Measurements from ENCODE around the gene CADPS2.

The CADPS2 gene

GRCh38 chr7:122429926-122430325, 456.3 kb downstream of the CADPS2 start:
- no peak for DNase-seq

GRCh38 chr7:122425731-122426130, 460.5 kb downstream of the CADPS2 start:
- DNase-seq: no peak

GRCh38 chr7:122423591-122423990, 462.7 kb downstream of the CADPS2 start:
- DNase-seq: no peak

GRCh38 chr7:122416336-122416735, 469.9 kb downstream of the CADPS2 start:
- peak; percentile 9 for DNase-seq

- no peak for DNase-seq
These were observed 470.8 kb downstream of the CADPS2 start for GRCh38 chr7:122415510-122415909.

GRCh38 chr7:122413339-122413738, 472.9 kb downstream of the CADPS2 start:
- DNase-seq: peak; percentile 24

GRCh38 chr7:122412883-122413282, 473.4 kb downstream of the CADPS2 start:
- no peak for DNase-seq

GRCh38 chr7:122412441-122412840, 473.8 kb downstream of the CADPS2 start:
- no peak for DNase-seq

- no peak for DNase-seq
These were observed 479.1 kb downstream of the CADPS2 start for GRCh38 chr7:122407195-122407594.

GRCh38 chr7:122403113-122403512, 483.1 kb downstream of the CADPS2 start:
- DNase-seq: no peak

GRCh38 chr7:122402235-122402634, 484.0 kb downstream of the CADPS2 start:
- DNase-seq: no peak

GRCh38 chr7:122397381-122397780, 488.9 kb downstream of the CADPS2 start:
- no peak for DNase-seq

- no peak for DNase-seq
These were observed 491.7 kb downstream of the CADPS2 start for GRCh38 chr7:122394512-122394911.

- DNase-seq: no peak
These were observed 501.7 kb downstream of the CADPS2 start for GRCh38 chr7:122384528-122384927.

- no peak for DNase-seq
These were observed 502.3 kb downstream of the CADPS2 start for GRCh38 chr7:122383934-122384333.

- no peak for DNase-seq
These were observed 505.3 kb downstream of the CADPS2 start for GRCh38 chr7:122380992-122381391.

- DNase-seq: no peak
These were observed 506.8 kb downstream of the CADPS2 start for GRCh38 chr7:122379491-122379890.

GRCh38 chr7:122369756-122370155, 516.5 kb downstream of the CADPS2 start:
- no peak for DNase-seq

- DNase-seq: no peak
These were observed 521.4 kb downstream of the CADPS2 start for GRCh38 chr7:122364761-122365280.

GRCh38 chr7:122363144-122363543, 523.1 kb downstream of the CADPS2 start:
- DNase-seq: no peak

GRCh38 chr7:122362473-122362872, 523.8 kb downstream of the CADPS2 start:
- DNase-seq: no peak

- DNase-seq: no peak
These were observed 531.6 kb downstream of the CADPS2 start for GRCh38 chr7:122354656-122355055.

- DNase-seq: no peak
These were observed 533.8 kb downstream of the CADPS2 start for GRCh38 chr7:122352454-122352853.

GRCh38 chr7:122350701-122351100, 535.6 kb downstream of the CADPS2 start:
- DNase-seq: no peak

- DNase-seq: no peak
These were observed 542.0 kb downstream of the CADPS2 start for GRCh38 chr7:122344303-122344620.

All from NCI-H2107 (cell line).